ENCODE results near the gene TSEN34. TPM values are rescaled to one million over a fixed set of nuclear protein-coding genes. Genes with fewer than 3 reads are reported as not detected.
"Not testable (repeated sequence)": the region's sequence is repeated elsewhere in the genome, so short reads cannot be mapped to it uniquely, and the experiment has no call there.

The TSEN34 gene
- total and polyA plus RNA-seq, 2 experiments from 2014 or later = 36.6 to 53.4 TPM

- Mint-ChIP-seq H3K9me3 (no peaks in the 10 kb centered on the region; the same call in 2 of the 3 replicates), H3K27me3 (ENCODE audit: insufficient read depth, low read depth, poor library complexity) (peaks cover 17% of the 10 kb centered on the region), H3K27ac (peak overlapping the region; percentile 74; the same call in 1 of the 2 replicates), H3K4me3 (no peak overlapping the region; the same call in 2 of the 3 replicates), H3K4me1 (peaks cover 14% of the 10 kb centered on the region), H3K36me3 (ENCODE audit: low read depth) (peaks cover 32% of the 10 kb centered on the region)
- H3K4me1 ChIP-seq (ENCODE audit: insufficient read depth) = no peaks in the 10 kb centered on the region; the same call in 1 of the 2 replicates
- no peak overlapping the region for H2AFZ ChIP-seq
- H3K9me2 ChIP-seq (ENCODE audit: insufficient read depth) = no peaks in the 10 kb centered on the region
- H3K79me2 ChIP-seq (replicated peaks; ENCODE audit: insufficient read depth) = no peaks in the 10 kb centered on the region
- H4K20me1 ChIP-seq (replicated peaks; ENCODE audit: insufficient read depth) = peaks cover 13% of the 10 kb centered on the region
- H3K4me3 ChIP-seq = no peak overlapping the region
- peak; percentile 64 to 80 for TF ChIP-seq CTCF (conservative IDR thresholded peaks at IDR 0.05; ENCODE audit: low read depth in 2 of 2)
- no peak for TF ChIP-seq POLR2AphosphoS5 (IDR thresholded peaks at IDR 0.05; ENCODE audit: low read depth)
- TF ChIP-seq ZNF114 (CRISPR knock-in tag; IDR thresholded peaks at IDR 0.05) = no peak
- DNase-seq (ENCODE audit: low spot score) (peak; percentile 98), ATAC-seq (peak; percentile 90)
- no peaks in the 10 kb centered on the region for H3K27me3 ChIP-seq (ENCODE audit: insufficient read depth)
- no peak overlapping the region for H3K4me2 ChIP-seq
- H3F3A ChIP-seq (replicated peaks; ENCODE audit: low read depth) = peaks cover 7% of the 10 kb centered on the region
- H3K36me3 ChIP-seq (ENCODE audit: insufficient read depth) = peaks cover 9% of the 10 kb centered on the region; the same call in 1 of the 2 replicates
- no peak overlapping the region for H3K27ac ChIP-seq (ENCODE audit: low read depth)
Observed at GRCh38 chr19:54179921-54180461, 11.1 kb upstream of the TSEN34 start.

GRCh38 chr19:54180691-54181091 is 10.4 kb upstream of the TSEN34 start:
- no peak overlapping the region for H3K4me2 ChIP-seq
- Mint-ChIP-seq H3K4me3 (no peak overlapping the region), H3K4me1 (peaks cover 17% of the 10 kb centered on the region), H3K9me3 (no peaks in the 10 kb centered on the region), H3K27me3 (ENCODE audit: insufficient read depth, low read depth, poor library complexity) (peaks cover 17% of the 10 kb centered on the region), H3K27ac (no peak overlapping the region), H3K36me3 (ENCODE audit: low read depth) (peaks cover 37% of the 10 kb centered on the region)
- H4K20me1 ChIP-seq (replicated peaks; ENCODE audit: insufficient read depth) = peaks cover 13% of the 10 kb centered on the region
- TF ChIP-seq JUNB (IDR thresholded peaks at IDR 0.05; ENCODE audit: unreplicated experiment) = no peak
- no peak for TF ChIP-seq EZH2 (IDR thresholded peaks at IDR 0.05; ENCODE audit: low read depth, unreplicated experiment)
- no peak for TF ChIP-seq ZNF462 (CRISPR knock-in tag; IDR thresholded peaks at IDR 0.05)
- no peak for ATAC-seq
- H3K36me3 ChIP-seq (ENCODE audit: insufficient read depth) = peaks cover 9% of the 10 kb centered on the region; the same call in 1 of the 2 replicates
- H3F3A ChIP-seq (replicated peaks; ENCODE audit: low read depth) = peaks cover 7% of the 10 kb centered on the region
- H3K4me3 ChIP-seq = no peak overlapping the region
- DNase-seq (ENCODE audit: low spot score) = no peak
- no peaks in the 10 kb centered on the region for H3K27me3 ChIP-seq (ENCODE audit: insufficient read depth)
- no peak overlapping the region for H2AFZ ChIP-seq
- H3K9me2 ChIP-seq (ENCODE audit: insufficient read depth) = no peaks in the 10 kb centered on the region
- H3K79me2 ChIP-seq (replicated peaks; ENCODE audit: insufficient read depth) = 0 out of 2 replicates have a peak, but pooled peaks cover 4% of the 10 kb centered on the region
- no peaks in the 10 kb centered on the region; the same call in 1 of the 2 replicates for H3K4me1 ChIP-seq (ENCODE audit: insufficient read depth)
- H3K27ac ChIP-seq (ENCODE audit: low read depth) = peak overlapping the region; percentile 11; the same call in 1 of the 2 replicates

GRCh38 chr19:54181894-54182293 is 9.2 kb upstream of the TSEN34 start:
- not testable (repeated sequence) for H3K27me3 ChIP-seq (ENCODE audit: insufficient read depth); H3K27ac ChIP-seq (ENCODE audit: low read depth); ATAC-seq; H3K36me3 ChIP-seq (ENCODE audit: insufficient read depth); H3K9me2 ChIP-seq (ENCODE audit: insufficient read depth); H3K4me3 ChIP-seq; H3K9me3 Mint-ChIP-seq; H2AFZ ChIP-seq; H3K27ac Mint-ChIP-seq; H3K4me3 Mint-ChIP-seq; H3K4me2 ChIP-seq; H3F3A ChIP-seq (replicated peaks; ENCODE audit: low read depth); DNase-seq (ENCODE audit: low spot score); H3K79me2 ChIP-seq (replicated peaks; ENCODE audit: insufficient read depth); H3K4me1 ChIP-seq (ENCODE audit: insufficient read depth)
- H4K20me1 ChIP-seq (replicated peaks; ENCODE audit: insufficient read depth) = peaks cover 13% of the 10 kb centered on the region
- peaks cover 17% of the 10 kb centered on the region for H3K27me3 Mint-ChIP-seq (ENCODE audit: insufficient read depth, low read depth, poor library complexity)
- peaks cover 41% of the 10 kb centered on the region for H3K36me3 Mint-ChIP-seq (ENCODE audit: low read depth)
- H3K4me1 Mint-ChIP-seq = peaks cover 17% of the 10 kb centered on the region

Data from GM23338 (cell line).